Globus pallidus (tissue), 1 donor: ENCODE data around the gene DAG1.

ENCODE experiments used
- DNase-seq: peaks from one replicate; pipeline ENCODE4 v3.0.0-alpha.2; 2015; ENCODE audit warnings: low spot score

DAG1 gene

DNA sequence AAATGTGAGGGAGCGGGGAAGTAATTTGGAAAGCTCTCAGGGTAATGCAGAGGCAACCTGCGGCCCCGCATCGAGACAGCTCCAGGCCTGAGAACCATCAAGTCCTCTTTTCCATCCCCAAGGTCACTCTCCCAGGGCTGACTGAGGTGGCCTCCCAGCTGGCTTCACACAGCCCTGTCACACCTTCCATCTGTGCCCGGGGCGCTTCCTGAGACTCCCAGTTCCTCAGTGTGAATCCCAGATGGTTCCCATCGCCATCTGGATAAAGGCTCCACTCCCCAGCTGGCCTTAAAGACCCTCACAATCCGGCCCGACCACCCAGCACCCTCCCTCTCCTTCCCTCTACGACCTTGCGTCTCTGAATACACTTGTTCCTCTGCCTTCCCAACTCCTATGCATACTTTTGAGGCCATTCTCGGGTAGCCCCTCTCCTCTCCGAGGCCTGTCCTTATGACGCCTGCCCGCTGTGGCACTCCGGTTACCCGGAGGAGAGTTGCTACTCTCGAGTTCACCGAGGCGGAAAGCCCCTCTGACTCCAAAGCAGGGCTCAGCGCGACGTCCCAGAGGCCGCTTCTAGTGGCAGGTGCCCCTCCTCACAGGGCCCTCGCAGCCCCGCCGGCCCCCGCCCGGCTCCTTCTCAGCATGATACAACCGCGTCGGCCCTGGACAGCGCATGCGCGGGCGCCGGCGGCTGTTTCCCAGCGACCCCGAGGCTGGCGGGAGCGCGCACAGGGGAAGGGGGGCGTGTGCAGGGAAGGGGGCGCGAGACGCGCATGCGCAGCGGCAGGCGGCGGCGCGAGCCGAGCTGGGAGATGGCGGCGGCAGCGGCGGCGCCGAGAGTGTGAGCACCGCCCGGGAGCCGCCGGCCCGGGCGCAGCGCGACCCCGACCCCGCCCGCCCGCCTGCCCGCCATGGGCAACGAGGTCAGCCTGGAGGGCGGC, 83.9 kb downstream of the DAG1 start, which contains the start of gene BSN:
Gene BSN, plus strand, starts transcription at position 786 of the 941 bp plus-strand sequence. Its CDS starts 126 bp downstream, at position 912.
- peak; percentile 88 for DNase-seq

DNA sequence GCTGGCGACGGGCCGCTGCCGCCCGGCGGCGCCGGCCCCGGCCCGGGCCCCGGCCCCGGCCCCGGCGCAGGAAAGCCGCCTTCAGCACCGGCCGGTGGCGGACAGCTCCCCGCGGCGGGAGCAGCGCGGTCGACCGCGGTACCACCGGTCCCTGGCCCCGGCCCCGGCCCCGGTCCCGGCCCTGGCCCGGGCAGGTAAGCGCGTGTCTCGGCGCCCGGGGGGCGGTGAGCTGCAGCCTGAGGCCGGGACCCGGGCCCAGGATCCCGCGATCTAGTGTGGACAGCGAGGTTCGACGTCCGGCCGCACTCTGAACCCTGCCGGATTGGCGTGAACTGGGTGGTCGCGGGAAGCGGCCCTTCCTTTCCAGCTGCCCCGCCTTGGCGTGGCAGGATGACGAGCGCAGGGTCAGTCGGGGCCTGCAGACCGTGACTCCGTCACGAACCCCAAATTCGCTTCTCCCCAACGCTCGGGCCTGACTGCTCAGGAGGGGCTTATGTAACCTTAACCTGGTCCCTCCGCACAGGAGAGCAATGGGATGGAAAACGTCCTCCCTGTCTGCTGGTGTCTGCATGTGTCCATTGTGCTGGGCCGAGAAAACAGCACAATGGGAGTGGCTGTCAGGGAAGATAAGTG, 84.7 kb downstream of the DAG1 start:
- DNase-seq = no peak

DNA sequence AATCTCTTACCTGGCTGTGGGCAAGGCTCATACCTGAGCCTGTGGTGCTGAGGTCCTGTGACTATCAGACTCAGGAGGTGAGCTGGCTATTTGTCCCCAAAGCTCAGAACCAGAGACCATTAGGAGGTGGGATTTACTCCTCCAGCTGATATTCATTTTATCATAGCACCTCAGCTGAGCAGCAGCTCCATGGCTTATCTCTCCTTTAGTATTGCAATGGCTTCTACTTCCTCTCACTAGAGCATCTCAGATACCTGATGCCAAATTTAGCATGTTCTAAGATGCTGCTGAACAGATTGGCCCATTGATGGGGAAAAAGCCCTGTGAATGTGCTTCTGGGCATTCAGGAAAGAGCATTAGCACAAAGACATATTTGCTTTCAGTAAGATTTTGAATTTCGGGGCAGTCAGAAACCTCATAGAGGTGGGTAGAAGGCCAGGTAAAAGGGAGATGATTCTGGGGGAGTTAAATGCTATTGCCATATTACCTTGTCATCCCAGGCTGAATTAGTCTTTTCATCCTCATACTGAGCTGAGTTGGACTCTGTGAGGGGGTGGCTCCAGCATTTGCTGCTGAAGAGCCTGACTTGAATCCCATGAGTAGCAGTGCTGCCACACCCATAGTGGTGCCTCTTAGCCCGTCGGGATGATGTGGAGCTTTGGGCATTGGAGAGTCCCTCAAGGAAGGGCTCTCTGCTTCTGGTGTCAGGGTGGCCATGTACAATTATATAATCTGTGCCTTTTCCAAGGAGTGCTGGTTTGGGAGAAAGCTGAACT, 86.6 kb downstream of the DAG1 start:
- no peak for DNase-seq

DNA sequence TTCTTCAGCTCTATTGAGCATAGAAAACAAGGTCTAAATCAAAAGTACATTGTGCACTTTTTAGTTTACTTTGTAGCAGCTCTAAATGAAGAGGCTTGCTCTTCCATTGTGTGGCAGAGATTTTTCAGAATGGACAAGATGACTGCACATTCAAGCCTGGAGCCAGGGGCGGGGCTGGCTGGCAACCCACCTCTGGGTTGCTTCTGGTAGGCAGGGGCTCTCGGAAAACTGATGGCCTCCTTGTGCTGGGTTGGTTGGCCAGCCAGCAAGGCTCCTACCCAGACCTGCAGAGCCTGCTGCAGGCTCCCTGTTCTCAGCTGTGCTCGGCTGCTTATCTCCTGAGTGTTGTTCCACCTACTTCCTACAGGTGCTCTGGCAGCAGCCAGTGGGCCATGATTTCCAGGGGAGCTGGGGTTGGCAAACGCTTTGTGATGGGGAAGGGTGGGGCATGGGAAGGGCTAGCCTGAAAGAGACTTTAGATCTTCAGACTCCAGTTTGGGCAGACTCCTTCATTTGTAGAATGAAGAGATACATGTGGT, 93.0 kb downstream of the DAG1 start:
- DNase-seq = no peak

DNA sequence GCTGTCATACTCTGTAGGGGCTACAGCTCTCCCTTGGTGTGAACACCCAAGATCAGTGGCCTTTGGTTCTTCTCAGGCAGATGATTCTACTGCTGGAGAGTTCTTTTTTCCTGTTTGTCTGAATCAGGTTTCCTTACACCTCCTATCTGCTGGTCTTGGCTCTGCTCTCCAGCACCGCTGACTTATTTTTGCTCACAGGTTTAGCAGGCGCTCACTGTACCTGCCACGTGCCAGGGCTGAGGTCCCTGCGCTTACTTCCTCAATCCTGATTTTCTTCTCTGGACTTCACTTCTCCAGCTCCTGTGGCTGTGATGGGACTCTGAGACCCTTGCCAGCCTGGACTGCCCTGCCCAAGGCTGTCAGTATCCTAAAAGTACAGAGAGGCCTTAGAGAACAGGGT, 93.7 kb downstream of the DAG1 start:
- DNase-seq = no peak

DNA sequence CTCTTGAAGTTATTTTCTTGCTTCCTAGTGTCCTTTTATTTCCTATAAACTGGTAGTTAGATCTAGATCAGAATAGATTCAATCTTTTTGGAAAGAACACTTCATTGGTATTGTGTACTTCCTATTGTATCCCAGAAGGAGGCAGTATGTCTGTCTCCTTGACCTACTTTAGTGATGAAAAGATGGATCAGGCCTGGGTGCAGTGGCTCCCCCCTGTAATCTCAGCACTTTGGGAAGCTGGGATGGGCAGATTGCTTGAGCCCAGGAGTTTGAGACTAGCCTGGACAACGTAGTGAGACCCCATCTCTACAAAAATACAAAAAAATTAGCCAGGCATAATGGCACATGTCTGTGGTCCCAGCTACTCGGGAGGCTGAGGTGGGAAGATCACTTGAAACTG, 96.2 kb downstream of the DAG1 start:
- DNase-seq = no peak

DNA sequence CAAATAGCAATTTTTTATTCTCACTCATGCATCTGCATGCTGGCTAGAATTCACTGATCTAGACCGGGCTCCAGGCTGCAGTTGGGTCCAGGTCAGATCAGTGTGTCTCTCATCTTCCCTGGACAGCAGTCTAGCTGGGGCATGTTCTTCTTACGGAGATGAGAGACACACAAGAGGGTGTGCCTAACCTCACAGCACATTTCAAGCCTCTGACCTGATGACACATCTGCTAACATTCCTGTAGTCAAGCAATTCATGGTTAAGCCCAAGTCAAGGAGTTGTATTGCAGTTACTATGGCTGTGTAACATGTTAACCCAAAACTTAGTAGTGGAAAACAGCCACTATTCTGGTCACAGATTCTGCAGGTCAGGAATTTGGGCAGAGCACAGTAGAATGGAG, 97.3 kb downstream of the DAG1 start:
- no peak for DNase-seq

DNA sequence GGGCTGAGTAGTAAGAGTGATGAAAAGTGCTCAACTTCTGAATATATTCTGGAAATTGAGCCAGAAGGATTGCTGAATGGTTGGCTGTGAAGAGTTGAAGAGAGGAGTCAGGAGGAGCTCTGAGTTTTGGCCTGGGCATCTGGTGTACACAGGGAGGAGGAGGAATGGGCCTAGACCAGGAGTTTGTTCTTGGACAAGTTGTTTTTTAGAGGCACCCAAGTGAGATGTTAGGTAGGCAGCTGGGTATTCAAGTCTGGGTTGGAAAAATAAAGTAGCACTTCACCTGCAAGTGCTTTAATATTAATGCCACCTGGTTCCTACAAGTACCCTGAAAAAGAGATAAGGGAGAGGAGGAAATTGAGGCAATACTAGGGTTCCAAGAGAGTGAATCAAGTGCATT, 98.9 kb downstream of the DAG1 start:
- DNase-seq = no peak

DNA sequence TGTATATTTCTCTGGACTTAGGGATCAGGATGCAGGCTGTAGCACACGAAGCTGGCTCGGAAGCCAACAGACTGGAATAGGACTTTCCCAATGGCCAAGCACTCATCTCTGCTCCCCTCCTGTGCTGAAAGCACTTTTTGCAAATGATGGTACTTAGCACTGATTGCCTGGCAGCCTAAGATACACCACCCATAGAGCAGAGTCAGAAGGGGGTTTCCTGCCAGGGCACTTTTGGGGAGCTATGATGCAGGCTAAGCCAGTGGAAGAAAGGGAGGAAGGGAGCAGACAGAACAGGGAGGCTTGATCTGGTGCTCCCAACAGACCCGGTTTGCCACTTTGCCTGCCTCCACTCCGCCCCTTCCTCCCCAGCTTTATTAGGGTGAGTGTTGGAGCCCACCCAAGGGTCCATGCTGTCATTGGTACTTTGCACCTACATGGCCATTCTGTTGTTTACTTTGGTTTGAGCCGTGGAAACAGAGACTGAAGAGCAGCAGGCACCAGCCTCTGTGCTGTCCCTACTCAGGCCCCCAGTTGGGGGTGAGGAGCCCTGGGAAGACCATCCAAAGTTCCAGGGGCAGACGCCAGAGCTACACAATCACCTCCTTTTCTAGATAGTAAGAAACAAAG, 100.1 kb downstream of the DAG1 start:
- DNase-seq = no peak

DNA sequence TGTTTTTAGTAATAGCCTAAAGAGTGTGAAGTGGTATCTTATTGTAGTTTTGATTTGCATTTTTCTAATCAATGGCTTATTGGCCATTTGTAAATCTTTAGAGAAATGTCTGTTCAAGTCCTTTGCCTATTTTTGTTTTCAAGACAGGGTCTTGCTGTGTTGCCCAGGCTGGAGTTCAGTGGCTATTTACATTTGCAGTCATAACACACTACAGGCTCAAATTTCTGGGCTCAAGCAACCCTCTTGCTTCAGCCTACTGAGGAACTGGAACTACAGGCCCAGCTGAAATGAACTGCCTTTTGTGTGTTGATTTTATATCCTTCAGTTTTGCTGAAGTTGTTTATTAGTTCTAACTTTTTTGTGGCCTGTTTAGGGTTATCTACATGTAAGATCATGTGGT, 112.1 kb downstream of the DAG1 start:
- DNase-seq = no peak
